Activated CD4-positive, CD25-positive, alpha-beta regulatory T cell treated with anti-CD3 and anti-CD28 coated beads, Interleukin-2, amount 50 U/mL, for 72 hours (primary cell): ENCODE results near the gene TRIM27.
"Not testable (repeated sequence)": the region's sequence is repeated elsewhere in the genome, so short reads cannot be mapped to it uniquely, and the experiment has no call there.

ENCODE experiments used
- DNase-seq: peaks from one replicate; pipeline ENCODE4 v3.0.0; 2021

The TRIM27 gene

DNA sequence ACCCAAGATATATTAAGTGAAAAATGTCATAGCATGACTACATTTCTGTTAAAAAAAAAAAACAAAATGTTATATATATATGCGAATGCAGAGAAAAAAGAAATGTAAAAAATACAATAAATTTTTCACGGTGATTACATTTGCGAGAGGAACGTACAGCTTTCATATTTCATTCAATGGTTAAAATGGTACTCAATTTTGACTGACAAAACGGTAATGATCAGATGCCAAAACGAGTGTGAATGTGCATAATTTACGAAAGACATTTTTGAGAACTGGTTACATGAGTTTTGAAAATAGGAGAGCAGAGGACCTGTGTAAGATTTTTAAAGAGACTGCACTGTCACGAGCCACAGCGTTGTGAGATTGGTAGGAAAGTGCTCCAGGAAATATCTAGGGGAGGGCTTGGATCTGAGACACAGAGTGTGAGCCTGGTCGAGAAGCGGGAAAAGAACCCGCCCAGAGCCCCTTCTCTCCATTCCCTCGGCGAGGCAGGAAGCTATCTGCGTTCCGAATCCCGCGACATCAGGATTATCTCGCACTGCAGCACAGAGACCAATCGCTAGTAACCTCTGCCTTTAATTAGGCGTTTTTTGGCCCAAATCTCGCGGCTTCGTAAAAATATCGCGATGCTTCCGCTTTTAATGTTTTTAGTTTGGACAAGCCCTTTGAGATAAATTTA, 28.5 kb downstream of the TRIM27 start:
- DNase-seq = peak; percentile 83

DNA sequence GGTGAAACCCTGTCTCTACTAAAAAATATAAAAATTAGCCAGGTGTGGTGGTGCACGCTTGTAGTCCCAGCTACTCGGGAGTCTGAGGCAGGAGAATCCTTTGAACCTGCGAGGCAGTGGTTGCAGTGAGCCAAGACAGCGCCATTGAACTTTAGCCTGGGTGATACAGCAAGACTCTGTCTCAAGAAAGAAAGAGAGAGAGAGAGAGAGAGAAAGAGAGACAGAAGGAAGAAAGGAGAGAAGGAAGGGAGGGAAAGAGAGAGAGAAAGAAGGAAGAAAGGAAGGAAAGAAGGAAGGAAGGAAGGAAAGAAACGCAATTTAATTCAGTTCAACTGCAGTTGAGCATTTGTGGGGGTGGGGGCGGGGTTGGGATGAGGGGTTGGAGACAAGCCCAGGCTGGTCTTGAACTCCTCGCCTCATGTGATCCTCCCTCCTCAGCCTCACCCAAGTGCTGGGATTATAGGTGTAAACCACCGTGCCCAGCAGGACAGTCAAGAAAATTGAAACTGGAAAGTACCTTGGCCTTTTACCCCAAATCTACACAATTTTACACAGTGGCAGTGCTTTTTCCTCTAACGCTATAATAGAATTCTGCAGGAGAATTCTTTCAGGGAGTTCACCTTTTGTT, 30.5 kb downstream of the TRIM27 start:
- DNase-seq = no peak

DNA sequence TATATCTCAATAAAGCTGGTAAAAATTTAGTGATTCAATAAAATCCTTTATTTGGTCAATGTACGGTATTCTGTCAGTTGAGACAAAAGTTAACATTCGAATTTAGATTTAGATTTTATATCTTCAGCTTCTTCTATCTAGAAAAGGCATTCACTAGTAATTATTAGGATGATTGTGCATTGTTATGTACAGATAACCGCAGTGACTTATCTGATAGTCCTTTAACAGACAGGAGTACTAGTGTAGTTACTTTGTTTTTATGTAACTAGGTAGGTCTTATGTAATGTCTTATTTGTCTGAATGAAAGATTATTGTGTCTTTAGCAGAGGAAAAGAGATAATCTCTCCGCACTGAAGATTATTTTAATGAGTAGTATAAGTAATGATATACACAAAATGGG, 31.3 kb downstream of the TRIM27 start:
- no peak for DNase-seq

DNA sequence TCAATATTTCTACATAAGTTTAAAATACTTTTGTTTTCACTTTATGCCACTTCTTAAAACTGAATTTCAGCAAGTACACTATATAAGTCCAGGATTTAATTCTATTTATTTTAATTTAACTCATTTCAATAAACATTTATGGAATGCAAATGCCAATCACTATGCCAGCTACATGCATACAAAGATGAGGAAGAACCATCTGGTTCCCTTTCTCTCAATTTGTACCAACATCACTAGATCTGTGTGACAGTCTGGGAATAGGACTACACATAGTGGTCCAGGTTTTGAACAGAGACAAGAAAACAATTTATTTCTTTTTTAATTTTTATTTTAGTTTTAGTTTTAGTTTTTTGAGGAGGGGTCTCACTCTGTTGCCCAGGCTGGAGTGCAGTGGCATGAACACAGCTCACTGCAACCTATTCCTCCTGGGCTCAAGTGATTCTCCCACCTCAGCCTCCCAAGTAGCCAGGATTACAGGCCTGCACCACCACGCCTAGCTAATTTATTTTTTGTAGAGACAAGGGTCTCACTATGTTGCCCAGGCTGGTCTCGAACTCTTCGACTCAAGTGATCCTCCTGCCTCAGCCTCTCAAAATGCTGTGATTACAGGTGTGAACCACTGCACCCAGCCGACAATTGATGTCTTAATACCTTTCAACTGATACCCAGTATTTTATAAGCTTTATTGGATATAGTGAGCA, 35.8 kb downstream of the TRIM27 start:
- DNase-seq = no peak

DNA sequence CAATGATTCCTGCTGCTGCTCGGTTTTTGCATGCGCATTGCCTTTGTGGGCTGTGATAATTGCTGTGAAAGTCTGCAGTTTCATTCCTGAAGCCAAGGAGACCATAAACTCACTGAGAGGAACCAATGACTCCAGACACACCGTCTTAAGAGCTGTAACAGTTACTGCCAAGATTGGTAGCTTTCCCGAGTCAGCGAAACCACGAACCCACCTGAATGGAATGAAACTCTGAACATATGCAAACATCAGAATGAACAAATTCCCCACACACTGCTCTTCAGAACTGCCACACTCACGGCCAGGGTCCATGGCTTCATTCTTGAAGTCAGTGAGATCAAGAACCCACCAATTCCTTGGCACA, 37.7 kb downstream of the TRIM27 start:
- DNase-seq = no peak

DNA sequence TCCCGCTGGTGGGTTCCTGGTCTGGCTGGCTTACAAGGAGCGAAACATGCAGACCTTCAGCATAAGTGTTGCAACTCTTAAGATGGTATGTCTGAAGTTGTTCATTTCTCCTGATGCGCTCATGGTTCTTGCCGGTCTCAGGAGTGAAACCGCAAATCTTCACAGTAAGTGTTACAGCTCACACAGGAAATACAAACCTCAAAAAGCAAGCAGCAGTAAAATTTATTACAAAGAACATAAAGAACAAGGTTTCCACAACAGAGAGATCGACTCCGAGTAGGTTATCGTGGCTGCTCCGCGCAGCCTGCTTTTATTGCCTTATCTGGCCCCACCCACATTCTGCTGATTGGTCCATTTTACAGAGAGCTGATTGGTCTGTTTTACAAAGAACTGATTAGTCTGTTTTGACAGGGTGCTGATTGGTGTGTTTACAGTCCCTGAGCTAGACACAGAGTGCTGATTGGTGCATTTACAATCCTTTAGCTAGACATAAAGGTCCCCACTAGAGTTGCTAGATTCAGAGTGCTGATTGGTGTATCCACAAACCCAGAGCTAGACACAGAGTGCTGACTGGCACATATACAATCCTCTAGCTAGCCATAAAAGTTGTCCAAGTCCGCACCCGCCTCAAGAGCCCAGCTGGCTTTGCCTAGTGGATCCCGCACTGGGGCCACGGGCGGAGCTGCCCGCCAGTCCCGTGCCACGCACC, 39.2 kb downstream of the TRIM27 start:
- peak; percentile 68 for DNase-seq

DNA sequence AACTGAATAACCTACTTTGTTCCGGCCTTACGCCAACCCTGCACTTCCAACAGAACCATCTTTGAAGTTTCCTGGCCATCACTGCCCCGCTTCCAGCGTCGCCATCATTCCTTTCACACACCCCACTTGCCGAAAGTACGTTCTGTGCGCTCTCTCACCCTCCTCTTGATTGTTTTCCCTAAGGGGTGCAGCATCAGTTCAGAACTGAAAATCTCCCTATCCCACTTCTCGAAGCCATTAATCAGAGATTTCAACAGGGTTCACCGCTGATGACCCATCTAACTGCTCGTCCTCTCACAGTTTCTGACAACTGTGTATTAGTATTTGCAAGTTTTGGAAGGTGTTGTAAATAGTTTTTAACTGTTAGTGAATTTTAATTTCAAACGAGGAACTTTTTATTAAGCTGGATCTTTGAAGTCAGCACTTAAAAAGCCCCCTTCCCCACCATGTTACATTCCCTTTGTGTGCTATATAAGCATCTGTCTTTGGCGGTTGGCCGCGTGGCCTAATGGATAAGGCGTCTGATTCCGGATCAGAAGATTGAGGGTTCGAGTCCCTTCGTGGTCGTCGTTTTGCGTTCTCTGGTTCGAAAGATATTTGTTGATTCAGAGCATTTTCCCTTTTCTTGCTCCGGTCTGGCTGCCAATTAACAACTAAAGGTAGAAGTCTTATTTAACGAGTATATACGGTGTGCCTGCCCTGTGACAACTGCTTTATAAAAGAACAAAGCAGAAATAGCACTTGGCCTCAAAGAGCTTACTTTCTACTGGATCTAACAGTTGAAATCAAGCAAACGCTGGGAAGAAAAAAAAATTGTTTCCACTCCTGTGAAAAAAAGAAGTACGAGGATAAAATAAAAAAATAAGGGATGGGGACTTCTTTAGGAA, 42.6 kb downstream of the TRIM27 start:
- DNase-seq = peak; percentile 76

DNA sequence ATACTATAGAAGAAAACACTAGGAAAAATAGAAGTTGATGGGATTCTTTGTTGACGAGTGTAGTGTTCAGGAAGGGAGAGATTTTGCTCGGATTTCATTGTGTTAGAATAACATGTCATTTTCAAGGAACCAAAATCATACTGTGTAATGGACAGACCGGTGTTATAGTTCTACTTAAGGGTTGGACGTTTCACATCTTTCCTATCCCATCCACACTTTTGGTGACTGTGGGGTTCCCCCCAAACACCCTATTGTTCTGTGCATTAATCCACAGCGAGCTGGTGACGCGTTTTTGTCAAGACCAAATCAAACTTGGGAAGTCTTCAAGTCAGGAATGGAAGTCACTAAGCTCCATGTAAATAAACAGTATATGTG, 43.3 kb downstream of the TRIM27 start:
- no peak for DNase-seq

DNA sequence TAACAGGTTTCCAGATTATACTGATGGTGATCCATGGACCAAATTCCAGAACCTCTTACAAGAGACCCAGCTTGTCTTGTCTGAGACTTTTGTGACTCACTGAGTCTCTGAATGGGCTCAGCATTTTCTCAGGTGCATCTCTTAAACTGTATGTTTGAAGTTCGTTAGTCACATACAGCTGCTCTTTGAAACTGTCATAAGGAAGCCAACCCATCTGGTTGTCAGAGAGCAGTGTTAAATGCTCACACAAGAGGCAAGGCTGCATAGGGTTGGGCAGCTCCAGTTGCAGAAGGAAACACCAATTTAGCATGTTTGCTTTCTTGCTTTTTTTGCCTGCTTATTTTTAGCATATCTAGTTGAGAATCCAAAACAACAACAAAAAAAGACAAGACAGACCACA, 47.1 kb downstream of the TRIM27 start:
- DNase-seq = no peak

DNA sequence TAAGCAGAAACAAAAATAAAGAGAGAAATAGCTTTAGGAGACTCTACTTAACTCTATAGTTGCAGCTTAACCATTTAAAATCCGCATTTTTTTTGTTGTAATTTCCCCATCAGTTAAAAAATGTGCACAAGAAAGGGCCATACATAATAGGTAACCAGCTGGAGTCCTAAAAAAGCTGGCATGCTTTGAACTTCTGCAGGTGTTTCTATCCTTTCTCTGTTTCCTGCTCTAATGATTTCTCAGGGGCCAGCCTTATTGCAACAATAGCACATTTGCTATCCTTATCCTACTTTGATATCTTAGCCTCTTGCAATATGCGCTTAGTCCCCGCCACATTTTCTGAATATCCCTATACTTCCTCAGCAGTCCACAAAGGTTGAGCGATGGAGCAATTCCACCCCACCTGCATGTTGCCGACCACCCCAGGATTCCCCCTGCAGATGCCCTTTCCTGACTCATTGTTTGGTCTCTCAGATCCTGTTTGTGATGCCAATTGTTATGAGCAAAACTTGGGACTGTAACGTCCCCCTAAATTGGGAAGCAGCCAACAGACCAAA, 48.5 kb downstream of the TRIM27 start:
- no peak for DNase-seq

DNA sequence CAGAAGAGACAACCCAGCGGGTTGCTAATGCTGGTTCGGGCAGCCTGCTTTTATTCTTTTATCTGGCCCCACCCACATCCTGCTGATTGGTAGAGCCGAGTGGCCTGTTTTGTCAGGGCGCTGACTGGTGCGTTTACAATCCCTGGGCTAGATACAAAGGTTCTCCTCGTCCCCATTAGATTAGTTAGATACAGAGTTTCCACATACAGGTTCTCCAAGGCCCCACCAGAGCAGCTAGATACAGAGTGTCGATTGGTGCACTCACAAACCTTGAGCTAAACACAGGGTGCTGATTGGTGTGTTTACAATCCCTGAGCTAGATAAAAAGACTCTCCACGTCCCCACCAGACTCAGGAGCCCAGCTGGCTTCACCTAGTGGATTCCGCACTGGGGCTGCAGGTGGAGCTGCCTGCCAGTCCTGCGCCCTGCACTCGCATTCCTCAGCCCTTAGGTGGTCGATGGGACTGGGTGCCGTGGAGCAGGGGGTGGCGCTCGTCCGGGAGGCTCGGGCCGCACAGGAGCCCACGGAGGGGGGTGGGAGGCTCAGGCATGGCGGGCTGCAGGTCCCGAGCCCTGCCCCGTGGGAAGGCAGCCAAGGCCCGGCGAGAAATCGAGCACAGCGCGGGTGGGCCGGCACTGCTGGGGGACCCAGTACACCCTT, 51.5 kb downstream of the TRIM27 start:
- DNase-seq = not testable (repeated sequence)

DNA sequence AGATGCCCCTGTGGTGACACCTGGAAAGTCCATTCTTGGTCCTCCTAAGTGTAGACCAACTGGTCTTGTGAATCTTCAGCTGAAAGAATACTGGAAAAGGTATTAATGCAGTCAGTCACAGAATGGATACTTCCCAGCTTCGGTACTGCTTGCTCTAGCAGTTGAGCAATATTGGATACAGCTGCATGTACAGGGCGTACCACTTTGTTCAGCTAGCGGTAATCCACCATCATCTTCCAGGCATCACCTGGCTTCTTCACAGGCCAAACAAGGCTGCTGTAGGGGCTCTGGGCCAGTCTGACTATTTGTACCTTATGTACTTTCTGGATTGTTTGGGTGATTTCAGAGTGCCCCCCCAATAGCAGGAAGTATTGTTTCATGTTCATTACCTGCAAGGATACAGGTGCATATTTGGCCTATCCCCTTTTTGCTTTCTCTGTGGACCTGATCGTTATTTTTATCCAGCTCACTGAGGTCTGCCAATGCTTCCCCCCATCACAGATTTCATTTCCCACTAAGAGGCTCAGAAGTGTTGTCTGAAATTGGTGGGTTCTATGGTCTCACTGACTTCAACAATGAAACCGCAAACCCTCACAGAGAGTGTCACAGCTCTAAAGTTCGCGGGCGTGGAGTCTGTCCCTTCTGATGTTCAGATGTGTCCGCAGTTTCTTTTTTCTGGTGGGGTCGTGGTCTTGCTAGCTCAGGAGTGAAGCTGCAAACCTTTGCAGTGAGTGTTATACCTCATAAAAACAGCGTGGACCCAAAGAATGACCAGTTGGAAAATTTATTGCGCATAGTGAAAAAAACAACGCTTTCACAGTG, 52.2 kb downstream of the TRIM27 start:
- no peak for DNase-seq

DNA sequence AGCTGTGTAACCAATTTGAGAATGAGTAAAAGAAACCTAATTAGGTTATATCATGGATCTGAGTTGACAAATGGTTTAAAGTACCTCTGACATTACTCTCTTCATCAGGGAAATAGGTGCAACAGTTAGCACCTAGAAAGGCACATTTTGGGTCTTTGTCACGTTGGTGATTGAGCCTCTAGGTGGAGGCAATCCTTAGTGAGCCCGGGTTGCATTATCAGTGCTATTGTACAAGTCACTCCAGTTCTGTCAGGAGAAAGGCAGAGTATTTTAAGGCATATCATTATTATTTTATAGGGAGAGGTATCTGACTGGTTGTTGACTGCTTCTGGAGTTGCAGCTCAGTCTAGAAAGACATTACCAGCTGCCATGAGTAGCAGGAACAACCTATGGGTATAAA, 54.9 kb downstream of the TRIM27 start:
- DNase-seq = no peak

DNA sequence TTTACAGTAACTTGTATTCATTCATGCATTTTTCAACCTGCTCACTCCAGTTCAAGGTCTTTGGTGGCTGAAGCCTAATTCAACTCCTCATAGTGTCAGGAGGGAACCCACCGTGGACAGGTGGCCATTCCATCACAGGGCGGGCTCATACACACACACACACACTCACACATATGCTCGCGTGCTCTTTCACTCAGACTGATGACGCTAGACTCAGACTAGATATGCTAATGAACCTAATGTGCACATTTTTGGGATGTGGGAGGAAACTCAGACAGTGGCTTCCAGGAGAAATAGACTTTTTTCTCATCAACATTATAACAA, 56.7 kb downstream of the TRIM27 start:
- DNase-seq = no peak

DNA sequence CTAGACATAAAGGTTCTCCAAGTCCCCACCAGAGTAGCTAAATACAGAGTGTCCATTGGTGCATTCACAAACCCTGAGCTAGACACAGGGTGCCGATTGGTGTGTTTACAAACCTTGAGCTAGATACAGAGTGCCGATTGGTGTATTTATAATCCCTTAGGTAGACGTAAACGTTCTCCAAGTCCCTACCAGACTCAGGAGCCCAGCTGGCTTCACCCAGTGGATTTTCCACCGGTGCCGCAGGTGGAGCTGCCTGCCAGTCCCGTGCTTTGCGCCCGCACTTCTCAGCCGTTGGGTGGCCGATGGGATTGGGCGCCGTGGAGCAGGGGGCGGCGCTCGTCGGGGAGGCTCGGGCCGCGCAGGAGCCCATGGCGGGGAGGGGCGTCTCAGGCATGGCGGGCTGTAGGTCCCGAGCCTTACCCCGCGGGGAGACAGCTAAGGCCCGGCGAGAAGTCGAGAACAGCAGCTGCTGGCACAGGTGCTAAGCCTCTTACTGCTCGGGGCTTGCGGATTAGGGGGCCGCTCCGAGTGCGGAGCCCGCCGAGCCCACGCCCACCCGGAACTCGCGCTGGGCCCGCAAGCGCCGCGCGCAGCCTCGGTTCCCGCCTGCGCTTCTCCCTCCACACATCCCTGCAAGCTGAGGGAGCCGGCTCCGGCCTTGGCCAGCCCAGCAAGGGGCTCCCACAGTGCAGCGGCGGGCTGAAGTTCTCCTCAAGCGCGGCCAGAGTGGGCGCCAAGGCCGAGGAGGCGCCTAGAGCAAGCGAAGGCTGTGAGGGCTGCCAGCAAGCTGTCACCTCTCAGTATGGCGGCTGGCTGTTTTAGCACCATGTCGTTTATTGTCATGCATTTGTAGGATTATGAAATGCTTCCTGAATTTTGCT, 57.3 kb downstream of the TRIM27 start:
- peak; percentile 82 for DNase-seq

DNA sequence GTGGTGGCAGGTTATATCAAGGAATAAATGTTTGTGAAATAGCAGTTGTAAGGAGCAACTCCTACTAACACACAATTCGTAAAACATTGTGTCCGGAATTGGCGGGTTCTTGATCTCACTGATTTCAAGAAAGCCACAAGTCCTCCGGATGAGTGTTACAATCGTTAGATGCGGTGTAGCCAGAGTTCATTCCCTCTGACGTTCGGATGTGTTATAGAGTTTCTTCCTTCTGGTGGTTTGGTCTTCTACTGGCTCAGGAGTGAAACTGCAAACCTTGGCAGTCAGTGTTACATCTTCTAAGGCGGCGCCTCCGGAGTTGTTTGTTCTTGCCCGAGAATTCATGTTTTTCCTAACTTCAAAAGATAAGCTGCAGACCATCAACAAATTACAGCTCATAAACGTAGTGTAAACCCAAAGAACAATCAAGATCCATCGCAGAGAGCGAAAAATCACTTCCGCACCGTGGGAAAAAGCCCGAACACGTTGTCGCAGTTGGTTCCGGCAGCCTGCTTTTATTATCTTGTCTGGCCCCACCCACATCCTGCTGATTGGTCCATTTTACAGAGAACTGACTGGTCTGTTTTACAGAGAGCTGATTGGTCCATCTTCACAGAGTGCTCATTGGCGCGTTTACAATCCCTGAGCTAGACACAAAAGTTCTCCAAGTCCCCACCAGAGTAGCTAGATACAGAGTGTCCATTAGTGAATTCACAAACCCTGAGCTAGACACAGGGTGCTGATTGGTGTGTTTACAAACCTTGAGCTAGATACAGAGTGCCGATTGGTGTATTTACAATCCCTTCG, 58.2 kb downstream of the TRIM27 start:
- peak; percentile 73 for DNase-seq

DNA sequence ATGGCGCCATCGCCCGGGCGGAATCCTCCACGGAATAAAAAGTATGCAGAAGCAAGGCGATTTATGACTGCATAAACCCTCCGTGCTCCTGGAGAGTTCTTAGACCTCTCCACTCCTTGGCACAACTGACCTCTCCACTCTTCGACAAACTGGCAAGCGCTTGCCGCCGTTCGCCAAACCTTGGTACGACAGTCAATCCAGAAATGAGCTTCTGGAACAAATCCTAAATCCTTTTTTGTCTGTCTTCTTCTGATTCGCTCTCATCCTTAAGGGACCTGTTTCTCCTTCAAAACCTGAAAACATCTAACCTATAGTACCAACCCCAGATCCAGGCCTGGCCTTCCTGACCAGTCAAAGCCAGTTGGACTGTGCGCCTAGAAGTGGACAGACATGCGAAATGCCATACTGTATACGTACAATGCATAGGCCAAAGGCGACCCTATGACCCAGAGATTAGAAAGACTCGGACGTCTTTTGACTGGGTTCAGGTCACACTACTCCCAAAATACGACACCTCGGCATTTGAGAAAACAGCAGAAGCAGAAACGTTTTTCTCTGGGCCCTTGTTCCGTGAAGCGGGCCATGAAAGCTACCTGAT, 59.4 kb downstream of the TRIM27 start:
- DNase-seq = no peak

DNA sequence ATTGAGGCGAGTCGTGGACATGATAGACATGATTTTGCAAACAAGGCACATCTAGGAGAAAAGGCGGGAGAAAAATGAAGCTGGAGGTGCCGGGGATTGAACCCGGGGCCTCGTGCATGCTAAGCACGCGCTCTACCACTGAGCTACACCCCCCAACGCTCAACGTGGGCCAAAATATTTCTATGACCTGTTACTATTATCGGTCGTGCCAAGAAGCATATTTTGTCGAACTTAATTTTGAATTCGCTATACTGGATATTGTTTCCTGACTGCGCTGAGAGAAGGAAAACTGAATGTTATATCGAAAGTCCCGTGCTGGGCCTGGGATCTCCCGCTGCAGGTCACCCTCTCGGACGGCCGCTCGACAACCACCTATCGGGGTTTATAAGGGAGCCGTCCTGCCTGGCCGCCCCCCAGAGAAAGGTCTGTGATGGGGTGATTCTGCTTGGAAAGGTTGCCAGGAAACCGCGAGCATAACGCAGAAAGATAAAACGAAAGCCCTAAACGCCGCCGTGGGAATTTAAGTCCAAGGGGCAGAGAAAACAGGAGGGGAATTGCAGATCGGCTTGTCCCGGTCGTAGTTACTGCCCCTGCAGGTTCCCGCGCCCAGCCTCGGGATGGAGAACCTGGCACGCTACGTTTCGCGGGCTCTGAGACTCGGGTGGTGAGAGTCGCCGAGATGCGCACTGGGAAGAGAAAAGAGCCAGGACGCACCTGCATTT, 60.0 kb downstream of the TRIM27 start:
- DNase-seq = peak; percentile 81
